Motor neuron (in vitro differentiated cells): ENCODE data around the gene CMIP. TPM values are rescaled to one million over a fixed set of nuclear protein-coding genes. Genes with fewer than 3 reads are reported as not detected.
A peak's percentile ranks its signal among the peaks of the same experiment; 100 is the strongest.

Experiments used
- ATAC-seq, 8 experiments: fragments of 200-7000 bp; cut with Tn5 transposase; replicated peaks in 6 of 8; 2 replicates each; pipeline ENCODE4 v1.8.0; 2021; ENCODE audit warnings: mild to moderate bottlenecking in 8 of 8, moderate library complexity in 8 of 8
- H3K27ac ChIP-seq, 2 donors: fragments of 250-450 bp; sonication (Bioruptor Pico); 2 replicates each; pipeline ENCODE4 v1.9.0; 2021; ENCODE audit warnings: antibody characterized with exemption in 2 of 2, mild to moderate bottlenecking in 2 of 2, moderate library complexity in 1 of 2
- H3K4me1 ChIP-seq, 2 donors: fragments of 250-450 bp; sonication (Bioruptor Pico); replicated peaks in 1 of 2; 2 replicates each; pipeline ENCODE4 v1.6.1; 2021; ENCODE audit warnings: antibody characterized with exemption in 2 of 2, mild to moderate bottlenecking in 2 of 2, moderate library complexity in 1 of 2
- H3K4me3 ChIP-seq, 5 donors: fragments of 250-450 bp; sonication (Bioruptor Pico); 2 replicates each; pipeline ENCODE4 v1.9.0; 2021; ENCODE audit warnings: antibody characterized with exemption in 5 of 5, mild to moderate bottlenecking in 5 of 5, moderate library complexity in 4 of 5
- WGBS, 10 experiments: fragments of 450-650 bp; shearing (Covaris generic); methylation state at CpG; one replicate each; pipeline ENCODE4 v1.0.0; 2022; 5-methylcytosine and 5-hydroxymethylcytosine counted together
- in situ Hi-C, 9 experiments: fragments of 400-800 bp; cut with MboI; loops; one replicate each; pipeline ENCODE4 v1.15.0; 2021; ENCODE audit warnings: low sequenced_read_pairs in 9 of 9, low pct_unique_long_range_greater_than_20kb in 2 of 9; ENCODE audit not compliant: unreplicated experiment in 9 of 9
- total RNA-seq, 8 experiments: library from RNA; unstranded; fragments of 300-600 nt; gene quantifications; 2 replicates each; pipeline versions ENCODE4 v1.2.3 to v1.2.4, GENCODE V29; 2022

The CMIP gene
- total RNA-seq, 8 experiments from 2014 or later: 4.6 to 35.3 (median 19.1) TPM

GRCh38 chr16:81692021-81692420 lies 247.4 kb downstream of the CMIP start:
- H3K27ac ChIP-seq: no peak overlapping the region
- H3K4me1 ChIP-seq: peaks cover 29 to 32% of the 10 kb centered on the region in 2 donors
- in situ Hi-C loops: no loop called here
- no peak overlapping the region for H3K4me3 ChIP-seq
- ATAC-seq: no peak
- 85 to 100% (median 94%) methylated on average over 1 to 14 of the region's 16 CpGs; no CpG with 5 or more reads in 5 of the 10 experiments for WGBS, 10 experiments

GRCh38 chr16:81692571-81692970 lies 248.0 kb downstream of the CMIP start:
- 80 to 100% (median 99%) methylated on average over 1 to 10 of the region's 15 CpGs; no CpG with 5 or more reads in 4 of the 10 experiments for WGBS, 10 experiments
- in situ Hi-C loops: no loop called here
- H3K27ac ChIP-seq: no peak overlapping the region
- H3K4me1 ChIP-seq: peaks cover 35 to 37% of the 10 kb centered on the region in 2 donors
- no peak for ATAC-seq
- no peak overlapping the region for H3K4me3 ChIP-seq

- ATAC-seq: peak in 1 of 8 experiments; percentile 53
- Histone ChIP-seq H3K4me1 (peaks cover 40 to 42% of the 10 kb centered on the region in 2 donors), H3K27ac (no peak overlapping the region), H3K4me3 (no peak overlapping the region)
- in situ Hi-C loops: no loop called here
- WGBS, 10 experiments: 80 to 100% (median 93%) methylated on average over 1 to 19 of the region's 28 CpGs; no CpG with 5 or more reads in 3 of the 10 experiments
These were observed 248.6 kb downstream of the CMIP start for GRCh38 chr16:81693041-81693743.

- Histone ChIP-seq H3K4me1 (peaks cover 46 to 48% of the 10 kb centered on the region in 2 donors), H3K27ac (no peak overlapping the region), H3K4me3 (no peak overlapping the region)
- in situ Hi-C loops: no loop called here
- no peak for ATAC-seq
- WGBS, 10 experiments: 40 to 100% (median 80%) methylated on average over 1 to 3 of the region's 9 CpGs; no CpG with 5 or more reads in 5 of the 10 experiments
These were observed 249.2 kb downstream of the CMIP start for GRCh38 chr16:81693744-81694303.

- Histone ChIP-seq H3K4me3 (no peak overlapping the region), H3K27ac (peak overlapping the region; percentile 5 to 81), H3K4me1 (peaks cover 46 to 49% of the 10 kb centered on the region in 2 donors)
- in situ Hi-C loops: no loop called here
- ATAC-seq: peak in 4 of 8 experiments; percentile 4 to 78 (median 40)
- 20 to 83% (median 61%) methylated on average over 1 to 12 of the region's 14 CpGs; no CpG with 5 or more reads in 1 of the 10 experiments for WGBS, 10 experiments
These were observed 250.1 kb downstream of the CMIP start for GRCh38 chr16:81694494-81695280.

- Histone ChIP-seq H3K27ac (peak overlapping the region; percentile 5 to 81), H3K4me1 (peaks cover 46 to 49% of the 10 kb centered on the region in 2 donors), H3K4me3 (no peak overlapping the region)
- in situ Hi-C loops: no loop called here
- ATAC-seq: peak in 1 of 8 experiments; percentile 27
- WGBS, 10 experiments: 21 to 92% (median 61%) methylated on average over 2 to 8 of the region's 10 CpGs
These were observed 250.9 kb downstream of the CMIP start for GRCh38 chr16:81695321-81696165.

GRCh38 chr16:81696166-81696960 lies 251.8 kb downstream of the CMIP start:
- peaks cover 46 to 49% of the 10 kb centered on the region in 2 donors for H3K4me1 ChIP-seq
- 60 to 100% (median 93%) methylated on average over 1 to 12 of the region's 22 CpGs; no CpG with 5 or more reads in 5 of the 10 experiments for WGBS, 10 experiments
- no peak overlapping the region for H3K4me3 ChIP-seq
- in situ Hi-C loops: no loop called here
- ATAC-seq: no peak
- H3K27ac ChIP-seq: peak overlapping the region in 1 of 2 donors; percentile 81

- Histone ChIP-seq H3K4me1 (peaks cover 46 to 49% of the 10 kb centered on the region in 2 donors), H3K27ac (peak overlapping the region; percentile 74 to 81), H3K4me3 (no peak overlapping the region)
- WGBS, 10 experiments: 40 to 100% (median 87%) methylated on average over 1 to 5 of the region's 16 CpGs; no CpG with 5 or more reads in 4 of the 10 experiments
- in situ Hi-C loops: no loop called here
- peak in 2 of 8 experiments; percentile 41 to 65 for ATAC-seq
These were observed 252.5 kb downstream of the CMIP start for GRCh38 chr16:81696961-81697615.

GRCh38 chr16:81697616-81698309 lies 253.2 kb downstream of the CMIP start:
- peak in 5 of 8 experiments; percentile 86 to 94 (median 91) for ATAC-seq
- 36 to 90% (median 80%) methylated on average over 1 to 6 of the region's 36 CpGs; no CpG with 5 or more reads in 7 of the 10 experiments for WGBS, 10 experiments
- in situ Hi-C loops: no loop called here
- H3K4me3 ChIP-seq: no peak overlapping the region
- peak overlapping the region; percentile 74 to 81 for H3K27ac ChIP-seq
- peaks cover 46 to 49% of the 10 kb centered on the region in 2 donors for H3K4me1 ChIP-seq

- in situ Hi-C loops: no loop called here
- no peak for ATAC-seq
These were observed 253.7 kb downstream of the CMIP start for GRCh38 chr16:81698310-81698641.

GRCh38 chr16:81699596-81699995 lies 255.0 kb downstream of the CMIP start:
- in situ Hi-C loops: no loop called here
- Histone ChIP-seq H3K4me1 (peaks cover 41% of the 10 kb centered on the region in 2 donors), H3K27ac (no peak overlapping the region), H3K4me3 (no peak overlapping the region)
- 100% methylated on average over 1 to 2 of the region's 10 CpGs; no CpG with 5 or more reads in 5 of the 10 experiments for WGBS, 10 experiments
- ATAC-seq: no peak

More at GRCh38 chr16:81698310-81698641, 253.7 kb downstream of the CMIP start:
- WGBS, 10 experiments: 70 to 100% (median 84%) methylated on average over 1 to 6 of the region's 11 CpGs; no CpG with 5 or more reads in 5 of the 10 experiments
- H3K4me1 ChIP-seq: peaks cover 46 to 47% of the 10 kb centered on the region in 2 donors
- H3K27ac ChIP-seq: peak overlapping the region; percentile 74 to 81
- no peak overlapping the region for H3K4me3 ChIP-seq
